Thoracic aorta (tissue), 2 donors: ENCODE data around the gene RFTN1. TPM values are rescaled to one million over a fixed set of nuclear protein-coding genes. Genes with fewer than 3 reads are reported as not detected.

Source experiments
- ATAC-seq: fragments of 150-250 bp; one replicate; pipeline ENCODE4 v1.8.0; 2017; ENCODE audit warnings: low read depth; ENCODE audit not compliant: insufficient number of reproducible peaks, low FRiP score
- DNase-seq: peaks from one replicate; pipeline ENCODE4 v3.0.0-alpha.2; 2020; ENCODE audit warnings: low spot score
- H3K27ac ChIP-seq, 2 donors: fragments of 200-600 bp; sonication (generic); 1 replicate in 1 of 2; 2 replicates in 1 of 2; pipeline ENCODE4 v1.5.1; 2016; ENCODE audit warnings: mild to moderate bottlenecking in 2 of 2, moderate library complexity in 2 of 2
- H3K27me3 ChIP-seq: fragments of 200-600 bp; sonication (generic); replicated peaks from 2 replicates; pipeline ENCODE4 v1.6.0; 2016; ENCODE audit warnings: mild to moderate bottlenecking; ENCODE audit not compliant: insufficient read depth
- H3K36me3 ChIP-seq: fragments of 200-600 bp; sonication (generic); one replicate; pipeline ENCODE4 v1.5.1; 2016
- H3K4me1 ChIP-seq, 2 donors: fragments of 200-600 bp; sonication (generic); 1 replicate in 1 of 2; 2 replicates in 1 of 2; pipeline versions ENCODE4 v1.5.1 to v1.6.0; 2016; ENCODE audit warnings: low read depth in 2 of 2, mild to moderate bottlenecking in 1 of 2; ENCODE audit not compliant: control insufficient read depth in 1 of 2
- H3K4me3 ChIP-seq: fragments of 200-600 bp; sonication (generic); 2 replicates; pipeline ENCODE4 v1.5.1; 2016; ENCODE audit warnings: mild to moderate bottlenecking
- H3K9me3 ChIP-seq: fragments of 200-600 bp; sonication (generic); 2 replicates; pipeline ENCODE4 v1.5.1; 2016
- CTCF ChIP-seq: fragments of 200-600 bp; sonication (generic); IDR thresholded peaks from one replicate; pipeline ENCODE4 v1.5.1; 2019; ENCODE audit warnings: antibody characterized with exemption
- total RNA-seq, 2 donors: library from RNA; depleted of rRNA; stranded (reverse); fragments of >200 nt; gene quantifications; one replicate each; pipeline versions ENCODE4 v1.1.0 to v1.2.3, GENCODE V29; 2016

Gene RFTN1
- total RNA-seq, 2 donors from 2014 or later = 69.7 to 108 TPM

- ATAC-seq = no peak
These were observed 126.9 kb downstream of the RFTN1 start for GRCh38 chr3:16386561-16386960.

GRCh38 chr3:16385151-16385550, 128.3 kb downstream of the RFTN1 start:
- ATAC-seq (no peak), DNase-seq (no peak)
- H3K9me3 ChIP-seq = no peaks in the 10 kb centered on the region
- no peak for TF ChIP-seq CTCF
- no peaks in the 10 kb centered on the region for H3K27me3 ChIP-seq
- H3K36me3 ChIP-seq = no peaks in the 10 kb centered on the region
- no peak overlapping the region for H3K27ac ChIP-seq
- H3K4me1 ChIP-seq = no peaks in the 10 kb centered on the region
- H3K4me3 ChIP-seq = no peak overlapping the region

More at GRCh38 chr3:16386561-16386960, 126.9 kb downstream of the RFTN1 start:
- no peaks in the 10 kb centered on the region for H3K4me1 ChIP-seq
- no peak overlapping the region for H3K27ac ChIP-seq
- no peak for TF ChIP-seq CTCF
- H3K27me3 ChIP-seq = no peaks in the 10 kb centered on the region
- H3K36me3 ChIP-seq = no peaks in the 10 kb centered on the region
- DNase-seq = no peak
- no peak overlapping the region for H3K4me3 ChIP-seq
- H3K9me3 ChIP-seq = no peaks in the 10 kb centered on the region

GRCh38 chr3:16383864-16384263, 129.6 kb downstream of the RFTN1 start:
- ATAC-seq (no peak), DNase-seq (no peak)
- Histone ChIP-seq H3K27ac (no peak overlapping the region), H3K36me3 (no peaks in the 10 kb centered on the region), H3K4me3 (no peak overlapping the region), H3K27me3 (no peaks in the 10 kb centered on the region), H3K4me1 (peaks cover 0 to 3% of the 10 kb centered on the region in 2 donors), H3K9me3 (no peaks in the 10 kb centered on the region)
- no peak for TF ChIP-seq CTCF

- no peak for DNase-seq
- TF ChIP-seq CTCF = no peak
- no peaks in the 10 kb centered on the region for H3K36me3 ChIP-seq
- H3K4me1 ChIP-seq = peaks cover 4 to 10% of the 10 kb centered on the region in 2 donors
- H3K9me3 ChIP-seq = no peaks in the 10 kb centered on the region
- no peaks in the 10 kb centered on the region for H3K27me3 ChIP-seq
- no peak for ATAC-seq
- no peak overlapping the region for H3K27ac ChIP-seq
- H3K4me3 ChIP-seq = no peak overlapping the region
These were observed 130.7 kb downstream of the RFTN1 start for GRCh38 chr3:16382845-16383244.

GRCh38 chr3:16381426-16381825, 132.1 kb downstream of the RFTN1 start:
- Histone ChIP-seq H3K27me3 (no peaks in the 10 kb centered on the region), H3K9me3 (no peaks in the 10 kb centered on the region), H3K36me3 (no peaks in the 10 kb centered on the region), H3K27ac (no peak overlapping the region), H3K4me1 (peaks cover 4 to 10% of the 10 kb centered on the region in 2 donors), H3K4me3 (no peak overlapping the region)
- ATAC-seq (no peak), DNase-seq (no peak)
- TF ChIP-seq CTCF = no peak
